OCI-LY3 (cell line): Measurements from ENCODE around the gene STAT6.

Experiments used
- EZH2phosphoT487 ChIP-seq: fragments of 200-600 bp; shearing (Covaris generic); IDR thresholded peaks from 2 replicates; pipeline ENCODE4 v1.6.1; 2018; ENCODE audit warnings: antibody characterized with exemption, mixed run types, low read depth
- TF ChIP-seq, protein P1 (sequence below): fragments of 200-600, 300-600 bp; sonication (generic); IDR thresholded peaks from 2 replicates; pipeline ENCODE4 v1.5.1; 2014; ENCODE audit warnings: antibody characterized with exemption, low read length, low read depth

DNA sequence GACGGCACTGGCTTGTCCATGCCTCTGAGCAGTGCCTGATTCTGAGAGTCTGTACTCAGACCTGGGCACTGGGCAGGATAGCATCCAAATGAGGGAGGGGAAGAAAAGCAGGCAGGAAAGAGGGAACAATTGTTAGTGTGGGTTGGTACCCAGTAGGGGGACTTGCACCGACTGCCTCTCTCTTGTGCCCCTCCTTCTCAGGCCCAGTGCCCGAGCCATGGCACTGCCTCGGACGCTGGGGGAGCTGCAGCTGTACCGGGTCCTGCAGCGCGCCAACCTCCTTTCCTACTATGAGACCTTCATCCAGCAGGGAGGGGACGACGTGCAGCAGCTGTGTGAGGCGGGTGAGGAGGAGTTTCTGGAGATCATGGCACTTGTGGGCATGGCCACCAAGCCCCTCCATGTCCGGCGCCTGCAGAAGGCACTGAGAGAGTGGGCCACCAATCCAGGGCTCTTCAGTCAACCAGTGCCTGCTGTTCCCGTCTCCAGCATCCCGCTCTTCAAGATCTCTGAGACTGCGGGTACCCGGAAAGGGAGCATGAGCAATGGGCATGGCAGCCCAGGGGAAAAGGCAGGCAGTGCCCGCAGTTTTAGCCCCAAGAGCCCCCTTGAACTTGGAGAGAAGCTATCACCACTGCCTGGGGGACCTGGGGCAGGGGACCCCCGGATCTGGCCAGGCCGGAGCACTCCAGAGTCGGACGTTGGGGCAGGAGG, 20.1 kb downstream of the STAT6 start:
- TF ChIP-seq, protein P1, sequence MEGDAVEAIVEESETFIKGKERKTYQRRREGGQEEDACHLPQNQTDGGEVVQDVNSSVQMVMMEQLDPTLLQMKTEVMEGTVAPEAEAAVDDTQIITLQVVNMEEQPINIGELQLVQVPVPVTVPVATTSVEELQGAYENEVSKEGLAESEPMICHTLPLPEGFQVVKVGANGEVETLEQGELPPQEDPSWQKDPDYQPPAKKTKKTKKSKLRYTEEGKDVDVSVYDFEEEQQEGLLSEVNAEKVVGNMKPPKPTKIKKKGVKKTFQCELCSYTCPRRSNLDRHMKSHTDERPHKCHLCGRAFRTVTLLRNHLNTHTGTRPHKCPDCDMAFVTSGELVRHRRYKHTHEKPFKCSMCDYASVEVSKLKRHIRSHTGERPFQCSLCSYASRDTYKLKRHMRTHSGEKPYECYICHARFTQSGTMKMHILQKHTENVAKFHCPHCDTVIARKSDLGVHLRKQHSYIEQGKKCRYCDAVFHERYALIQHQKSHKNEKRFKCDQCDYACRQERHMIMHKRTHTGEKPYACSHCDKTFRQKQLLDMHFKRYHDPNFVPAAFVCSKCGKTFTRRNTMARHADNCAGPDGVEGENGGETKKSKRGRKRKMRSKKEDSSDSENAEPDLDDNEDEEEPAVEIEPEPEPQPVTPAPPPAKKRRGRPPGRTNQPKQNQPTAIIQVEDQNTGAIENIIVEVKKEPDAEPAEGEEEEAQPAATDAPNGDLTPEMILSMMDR = no peak
- TF ChIP-seq EZH2phosphoT487 = no peak
